ENCODE data around the gene TMIGD2. TPM values are rescaled to one million over a fixed set of nuclear protein-coding genes. Genes with fewer than 3 reads are reported as not detected.
A peak's percentile ranks its signal among the peaks of the same experiment; 100 is the strongest.

TMIGD2 gene
- total RNA-seq, 2 donors from 2014 or later = not detected

DNA sequence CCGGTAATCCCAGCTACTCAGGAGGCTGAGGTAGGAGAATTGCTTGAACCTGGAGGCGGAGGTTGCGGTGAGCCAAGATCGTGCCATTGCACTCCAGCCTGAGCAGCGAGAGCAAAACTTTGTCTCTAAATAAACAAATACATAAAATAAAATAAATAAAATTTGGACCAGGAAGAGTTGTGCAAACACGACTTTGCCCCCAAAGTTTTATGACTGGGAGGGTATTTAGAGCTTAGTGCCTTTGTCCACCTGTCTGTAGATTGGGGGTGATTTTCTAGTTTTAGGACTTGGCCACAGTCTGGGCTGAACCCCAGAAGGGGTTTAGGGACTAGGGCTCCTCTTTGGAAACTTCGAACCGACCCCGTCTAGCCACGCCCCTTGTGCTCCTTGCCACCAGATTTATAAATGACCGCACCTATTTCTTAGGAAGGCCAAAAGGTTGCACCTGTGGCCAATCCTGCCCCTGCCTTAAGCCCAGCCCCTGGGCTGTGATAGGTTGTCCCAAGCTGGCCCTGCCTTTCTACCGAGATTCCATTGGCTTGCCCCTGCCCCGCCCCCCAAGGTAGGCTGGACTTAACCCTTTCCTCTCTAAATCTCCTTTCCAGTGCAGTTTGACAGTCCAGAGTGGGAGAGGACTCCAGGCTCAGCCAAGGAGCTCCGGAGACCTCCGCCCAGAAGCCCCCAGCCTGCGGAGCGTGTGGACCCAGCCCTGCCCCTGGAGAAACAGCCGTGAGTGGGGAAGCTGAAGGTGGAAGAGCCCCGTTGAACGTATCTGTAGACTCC is 17.8 kb downstream of the TMIGD2 start:
- intact Hi-C loops (cut with DNase I) = no loop called here

DNA sequence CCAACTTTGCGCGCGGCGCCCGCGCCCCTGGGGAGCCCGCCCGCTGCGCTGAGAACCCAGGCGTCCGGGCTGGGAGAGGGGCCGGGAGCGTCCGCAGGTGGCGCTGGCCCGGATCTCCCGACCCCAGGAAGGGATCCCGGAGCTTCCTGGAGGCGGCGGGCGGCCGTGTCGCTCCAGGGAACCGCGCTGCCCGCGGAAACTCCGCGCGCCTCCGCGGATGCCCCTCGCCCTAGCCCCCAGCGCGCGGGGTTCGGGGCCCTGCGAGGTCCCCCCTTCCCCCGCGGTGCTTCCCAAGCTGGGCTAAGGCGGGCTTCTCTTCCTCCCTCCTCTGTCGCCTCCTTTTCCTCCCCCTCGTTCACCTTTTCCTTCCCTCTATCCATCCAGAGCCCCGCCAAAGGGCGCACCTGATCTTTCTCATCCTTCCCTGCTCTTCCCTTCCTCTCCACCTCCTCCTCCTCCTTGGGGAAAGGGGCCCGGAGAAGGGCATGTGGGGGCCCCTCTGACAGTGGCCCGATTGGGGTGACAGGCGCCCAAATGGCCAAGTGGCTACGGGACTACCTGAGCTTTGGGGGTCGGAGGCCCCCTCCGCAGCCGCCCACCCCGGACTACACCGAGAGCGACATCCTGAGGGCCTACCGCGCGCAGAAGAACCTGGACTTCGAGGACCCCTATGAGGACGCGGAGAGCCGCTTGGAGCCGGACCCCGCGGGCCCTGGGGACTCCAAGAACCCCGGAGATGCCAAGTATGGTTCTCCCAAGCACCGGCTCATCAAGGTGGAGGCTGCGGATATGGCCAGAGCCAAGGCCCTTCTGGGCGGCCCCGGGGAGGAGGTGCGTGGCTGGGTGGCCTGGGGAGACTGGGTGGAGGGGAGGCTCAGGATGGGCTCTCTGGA is 22.4 kb downstream of the TMIGD2 start:
- ATAC-seq (no peak), DNase-seq (no peak)
- no peaks in the 10 kb centered on the region for H3K36me3 ChIP-seq (replicated peaks in 1 of 2; ENCODE audit: insufficient read depth in 1 of 2, low read depth in 2 of 2)
- H3K4me3 ChIP-seq = no peak overlapping the region
- H3K27me3 ChIP-seq = peaks cover 0 to 12% of the 10 kb centered on the region in 2 donors
- no peaks in the 10 kb centered on the region for H3K9me3 ChIP-seq
- no peak for TF ChIP-seq POLR2A (IDR thresholded peaks at IDR 0.05)
- TF ChIP-seq, protein P1, sequence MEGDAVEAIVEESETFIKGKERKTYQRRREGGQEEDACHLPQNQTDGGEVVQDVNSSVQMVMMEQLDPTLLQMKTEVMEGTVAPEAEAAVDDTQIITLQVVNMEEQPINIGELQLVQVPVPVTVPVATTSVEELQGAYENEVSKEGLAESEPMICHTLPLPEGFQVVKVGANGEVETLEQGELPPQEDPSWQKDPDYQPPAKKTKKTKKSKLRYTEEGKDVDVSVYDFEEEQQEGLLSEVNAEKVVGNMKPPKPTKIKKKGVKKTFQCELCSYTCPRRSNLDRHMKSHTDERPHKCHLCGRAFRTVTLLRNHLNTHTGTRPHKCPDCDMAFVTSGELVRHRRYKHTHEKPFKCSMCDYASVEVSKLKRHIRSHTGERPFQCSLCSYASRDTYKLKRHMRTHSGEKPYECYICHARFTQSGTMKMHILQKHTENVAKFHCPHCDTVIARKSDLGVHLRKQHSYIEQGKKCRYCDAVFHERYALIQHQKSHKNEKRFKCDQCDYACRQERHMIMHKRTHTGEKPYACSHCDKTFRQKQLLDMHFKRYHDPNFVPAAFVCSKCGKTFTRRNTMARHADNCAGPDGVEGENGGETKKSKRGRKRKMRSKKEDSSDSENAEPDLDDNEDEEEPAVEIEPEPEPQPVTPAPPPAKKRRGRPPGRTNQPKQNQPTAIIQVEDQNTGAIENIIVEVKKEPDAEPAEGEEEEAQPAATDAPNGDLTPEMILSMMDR (IDR thresholded peaks at IDR 0.05) = no peak
- H3K4me1 ChIP-seq = peaks cover 12% of the 10 kb centered on the region
- WGBS, 2 donors = 3 to 7% methylated on average over 18 to 56 of the region's 71 CpGs
- H3K27ac ChIP-seq = no peak overlapping the region
- intact Hi-C loops (cut with DNase I) = no loop called here

More for the DNA sequence above, 17.8 kb downstream of the TMIGD2 start:
- Histone ChIP-seq H3K9me3 (no peaks in the 10 kb centered on the region), H3K4me3 (no peak overlapping the region), H3K27ac (no peak overlapping the region), H3K27me3 (peaks cover 0 to 10% of the 10 kb centered on the region in 2 donors), H3K36me3 (replicated peaks in 1 of 2; ENCODE audit: insufficient read depth in 1 of 2, low read depth in 2 of 2) (no peaks in the 10 kb centered on the region), H3K4me1 (peaks cover 5% of the 10 kb centered on the region)
- ATAC-seq = no peak
- no peak for TF ChIP-seq POLR2A (IDR thresholded peaks at IDR 0.05)
- TF ChIP-seq, protein P1 (IDR thresholded peaks at IDR 0.05) = no peak
- 33 to 38% methylated on average over 16 to 20 of the region's 20 CpGs for WGBS, 2 donors
- peak in 1 of 4 donors; percentile 30 for DNase-seq

DNA sequence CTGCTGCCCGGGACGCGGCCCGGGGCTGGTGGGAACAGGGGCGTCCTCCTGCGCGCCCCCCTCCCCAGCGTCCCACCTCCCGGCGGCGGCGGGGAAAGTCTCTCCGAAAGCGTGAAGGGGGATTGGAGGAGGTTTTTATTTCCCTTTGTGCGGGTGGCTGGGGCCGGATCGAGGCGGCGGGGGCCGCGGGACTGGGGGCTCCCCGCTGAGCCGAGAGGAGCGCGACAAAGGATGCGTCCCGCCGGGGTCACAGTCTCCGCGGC is 23.0 kb downstream of the TMIGD2 start:
- ATAC-seq (no peak), DNase-seq (no peak)
- no peaks in the 10 kb centered on the region for H3K36me3 ChIP-seq (replicated peaks in 1 of 2; ENCODE audit: insufficient read depth in 1 of 2, low read depth in 2 of 2)
- peaks cover 0 to 12% of the 10 kb centered on the region in 2 donors for H3K27me3 ChIP-seq
- no peak for TF ChIP-seq POLR2A (IDR thresholded peaks at IDR 0.05)
- TF ChIP-seq, protein P1 (IDR thresholded peaks at IDR 0.05) = no peak
- intact Hi-C loops (cut with DNase I) = no loop called here
- WGBS, 2 donors = 1% methylated on average over 23 of the region's 30 CpGs; no CpG with 5 or more reads in 1 of the 2 donors
- H3K27ac ChIP-seq = no peak overlapping the region
- peaks cover 12% of the 10 kb centered on the region for H3K4me1 ChIP-seq
- no peak overlapping the region for H3K4me3 ChIP-seq
- no peaks in the 10 kb centered on the region for H3K9me3 ChIP-seq

DNA sequence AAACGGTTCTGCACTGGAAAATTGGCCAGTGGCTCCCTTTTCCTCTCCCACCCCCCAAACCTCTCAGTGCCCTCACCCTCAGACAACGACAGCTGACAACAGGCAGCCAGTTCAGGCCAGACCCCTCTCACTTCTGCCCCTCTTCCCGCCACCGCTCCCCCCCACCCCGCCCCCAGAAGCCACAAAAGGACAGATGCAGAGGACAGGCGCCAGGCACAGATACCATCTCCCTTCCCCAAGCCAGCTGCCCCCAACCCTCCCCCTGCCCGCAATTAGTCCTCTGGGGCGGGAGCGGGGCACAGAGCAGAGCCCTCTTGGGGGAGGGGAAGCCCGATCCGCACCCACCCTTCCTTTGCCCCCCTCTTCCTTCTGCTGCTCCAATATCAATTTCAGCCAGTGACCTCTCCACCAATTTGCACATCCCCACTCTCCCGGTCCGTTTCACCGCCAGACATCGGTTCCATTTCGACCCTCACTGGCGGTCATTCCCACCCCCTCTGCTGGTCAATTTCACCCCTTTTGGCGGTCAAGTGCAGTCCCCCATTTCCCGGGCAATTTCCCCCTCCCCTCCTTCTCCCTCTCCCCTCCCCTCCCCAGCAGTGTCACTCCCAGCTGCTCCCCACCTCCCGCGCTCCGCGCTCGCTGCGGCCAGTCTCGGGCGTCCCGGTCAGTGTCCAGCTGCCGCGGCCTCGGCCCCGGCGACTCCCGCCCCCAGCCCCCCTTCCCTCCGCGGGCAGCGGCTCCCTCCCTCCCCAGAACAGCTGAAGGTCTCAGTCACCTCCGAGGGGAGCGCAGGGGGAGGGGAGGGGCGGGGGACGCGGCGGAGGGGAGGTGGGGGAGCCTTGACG is 23.5 kb downstream of the TMIGD2 start, which contains the start of gene SHD:
TSS of gene SHD (plus strand) at position 848 of the 848 bp plus-strand sequence. CDS start 798 bp downstream, outside the sequence.
- Histone ChIP-seq H3K9me3 (no peaks in the 10 kb centered on the region), H3K4me1 (peaks cover 12% of the 10 kb centered on the region), H3K27me3 (peaks cover 0 to 12% of the 10 kb centered on the region in 2 donors), H3K4me3 (no peak within 1 kb of the TSS), H3K27ac (no peak within 1 kb of the TSS), H3K36me3 (replicated peaks in 1 of 2; ENCODE audit: insufficient read depth in 1 of 2, low read depth in 2 of 2) (no peaks in the 10 kb centered on the region)
- no peak for ATAC-seq
- 5 to 6% methylated on average over 17 to 36 of the region's 44 CpGs for WGBS, 2 donors
- no peak for DNase-seq
- TF ChIP-seq, protein P1 (IDR thresholded peaks at IDR 0.05) = no peak
- no peak for TF ChIP-seq POLR2A (IDR thresholded peaks at IDR 0.05)
- intact Hi-C loops (cut with DNase I) = no loop called here

Measured in body of pancreas (tissue), 4 donors.